ENCODE results near the gene CPEB4. TPM values are rescaled to one million over a fixed set of nuclear protein-coding genes. Genes with fewer than 3 reads are reported as not detected.

Gene CPEB4
- total RNA-seq, 1 donor from 2014 or later, result 12.5 TPM

- Mint-ChIP-seq H3K9me3 (peaks cover 5% of the 10 kb centered on the region), H3K27ac (no peak overlapping the region), H3K4me1 (peaks cover 30% of the 10 kb centered on the region), H3K36me3 (no peaks in the 10 kb centered on the region), H3K4me3 (no peak overlapping the region), H3K27me3 (ENCODE audit: insufficient read depth, low read depth) (peaks cover 2% of the 10 kb centered on the region)
- H3K4me2 ChIP-seq, result no peak overlapping the region
- peaks cover 7% of the 10 kb centered on the region for H3F3A ChIP-seq (ENCODE audit: low read depth)
- no peaks in the 10 kb centered on the region for H3K9me3 ChIP-seq (ENCODE audit: low read depth)
- H3K9ac ChIP-seq, result no peak overlapping the region
- H3K79me2 ChIP-seq (ENCODE audit: low read depth), result no peaks in the 10 kb centered on the region
- H4K20me1 ChIP-seq (ENCODE audit: low read depth), result no peaks in the 10 kb centered on the region
- no peak overlapping the region for H2AFZ ChIP-seq (replicated peaks)
- H3K4me3 ChIP-seq, result no peak overlapping the region
- no peak for DNase-seq (ENCODE audit: low spot score)
- H3K36me3 ChIP-seq, result no peaks in the 10 kb centered on the region
- H3K27me3 ChIP-seq, result no peaks in the 10 kb centered on the region
- no peak for TF ChIP-seq CTCF (IDR thresholded peaks at IDR 0.05)
- no peak for TF ChIP-seq EZH2phosphoT487 (IDR thresholded peaks at IDR 0.05)
- no peak for TF ChIP-seq EZH2 (IDR thresholded peaks at IDR 0.05)
- H3K27ac ChIP-seq, result no peak overlapping the region
- H3K4me1 ChIP-seq, result peaks cover 16% of the 10 kb centered on the region
Measured at GRCh38 chr5:173974688-173975239, 86.6 kb downstream of the CPEB4 start.

DNA sequence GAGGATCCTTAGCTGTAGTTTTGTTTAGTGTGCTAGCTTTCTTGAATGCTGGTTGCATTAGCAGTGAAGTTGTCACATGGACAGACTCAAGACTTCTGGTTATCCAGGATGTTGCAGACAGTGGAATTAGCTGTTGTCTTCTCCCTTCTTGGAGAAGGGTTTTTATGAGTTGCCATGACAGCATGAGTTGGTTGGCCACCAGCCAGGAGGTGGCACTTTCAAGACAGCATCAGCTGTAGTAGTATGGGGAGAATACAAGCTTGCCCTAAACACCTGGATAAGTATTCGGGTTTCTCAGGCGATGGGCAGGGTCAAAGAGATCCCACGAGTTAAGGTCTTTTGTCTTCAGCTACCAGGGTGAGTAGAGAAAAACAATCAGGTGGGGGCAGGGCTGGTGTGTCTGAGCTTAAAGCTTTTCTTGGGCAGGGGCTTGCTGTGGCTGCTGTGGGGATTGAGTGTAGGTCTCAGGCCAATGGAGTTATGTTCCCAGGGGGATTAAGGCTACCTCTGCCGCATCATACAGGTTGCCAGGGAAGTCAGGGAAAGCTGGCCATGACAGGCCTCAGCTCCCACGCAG, 93.1 kb downstream of the CPEB4 start:
- Histone ChIP-seq H3K27me3 (no peaks in the 10 kb centered on the region), H3K27ac (peak overlapping the region; percentile 80), H2AFZ (replicated peaks) (no peak overlapping the region), H3F3A (ENCODE audit: low read depth) (peaks cover 7% of the 10 kb centered on the region), H3K36me3 (no peaks in the 10 kb centered on the region), H3K79me2 (ENCODE audit: low read depth) (no peaks in the 10 kb centered on the region), H3K4me1 (peaks cover 12% of the 10 kb centered on the region), H3K9me3 (ENCODE audit: low read depth) (peaks cover 11% of the 10 kb centered on the region), H3K4me3 (no peak overlapping the region), H3K4me2 (peak overlapping the region; percentile 21), H3K9ac (no peak overlapping the region), H4K20me1 (ENCODE audit: low read depth) (no peaks in the 10 kb centered on the region)
- peaks cover 14% of the 10 kb centered on the region for H3K4me1 Mint-ChIP-seq
- no peaks in the 10 kb centered on the region for H3K27me3 Mint-ChIP-seq (ENCODE audit: insufficient read depth, low read depth)
- H3K36me3 Mint-ChIP-seq, result no peaks in the 10 kb centered on the region
- peak; percentile 76 for DNase-seq (ENCODE audit: low spot score)
- no peak for TF ChIP-seq EZH2 (IDR thresholded peaks at IDR 0.05)
- no peak for TF ChIP-seq EZH2phosphoT487 (IDR thresholded peaks at IDR 0.05)
- no peak for TF ChIP-seq CTCF (IDR thresholded peaks at IDR 0.05)
- H3K4me3 Mint-ChIP-seq, result no peak overlapping the region
- peak overlapping the region; percentile 93 for H3K27ac Mint-ChIP-seq
- peaks cover 11% of the 10 kb centered on the region for H3K9me3 Mint-ChIP-seq

DNA sequence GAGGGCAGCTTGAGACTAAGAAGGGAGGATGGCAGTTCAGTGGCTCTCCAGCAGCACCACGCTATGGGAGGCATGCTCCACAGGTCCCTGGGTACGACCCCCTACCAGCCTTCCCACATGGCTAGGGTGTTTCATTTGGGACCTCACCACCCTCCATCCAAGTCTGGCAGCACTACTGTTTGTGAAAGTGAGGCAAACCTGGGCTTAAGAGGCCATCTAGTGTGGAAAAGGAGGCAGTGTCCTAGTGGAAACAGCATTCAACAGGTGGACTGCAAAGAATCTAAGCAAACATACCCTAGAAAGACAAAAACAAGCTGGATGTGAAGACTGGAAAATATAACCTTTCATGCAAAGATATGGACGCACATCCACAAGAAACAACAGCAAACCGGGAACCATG, 96.1 kb downstream of the CPEB4 start:
- Histone ChIP-seq H3F3A (ENCODE audit: low read depth) (peaks cover 7% of the 10 kb centered on the region), H2AFZ (replicated peaks) (no peak overlapping the region), H3K4me1 (peaks cover 12% of the 10 kb centered on the region), H3K4me2 (no peak overlapping the region), H3K4me3 (no peak overlapping the region), H3K9ac (no peak overlapping the region), H3K79me2 (ENCODE audit: low read depth) (no peaks in the 10 kb centered on the region), H4K20me1 (ENCODE audit: low read depth) (no peaks in the 10 kb centered on the region), H3K27me3 (no peaks in the 10 kb centered on the region), H3K36me3 (no peaks in the 10 kb centered on the region), H3K27ac (no peak overlapping the region), H3K9me3 (ENCODE audit: low read depth) (peaks cover 11% of the 10 kb centered on the region)
- Mint-ChIP-seq H3K4me3 (no peak overlapping the region), H3K27ac (no peak overlapping the region), H3K27me3 (ENCODE audit: insufficient read depth, low read depth) (no peaks in the 10 kb centered on the region), H3K9me3 (peaks cover 8% of the 10 kb centered on the region), H3K36me3 (no peaks in the 10 kb centered on the region), H3K4me1 (peaks cover 14% of the 10 kb centered on the region)
- TF ChIP-seq CTCF (IDR thresholded peaks at IDR 0.05), result peak; percentile 71
- no peak for TF ChIP-seq EZH2phosphoT487 (IDR thresholded peaks at IDR 0.05)
- peak; percentile 65 for DNase-seq (ENCODE audit: low spot score)
